Activated CD4-positive, alpha-beta memory T cell treated with anti-CD3 and anti-CD28 coated beads for 36 hours (primary cell): ENCODE data around the gene FBLN5. TPM values are rescaled to one million over a fixed set of nuclear protein-coding genes. Genes with fewer than 3 reads are reported as not detected.
A peak's percentile ranks its signal among the peaks of the same experiment; 100 is the strongest.

Experiments
- CTCF ChIA-PET: fragments of 350-600 bp; sonication (Branson Sonifier 250); formaldehyde crosslinking; loops from one replicate; lab custom pipeline; 2021; ENCODE audit warnings: antibody characterized with exemption, inconsistent platforms; lab: Charles Lee
- POLR2A ChIA-PET: fragments of 350-600 bp; sonication (Branson Sonifier 250); formaldehyde crosslinking; loops from one replicate; lab custom pipeline; 2021; ENCODE audit warnings: antibody characterized with exemption; lab: Charles Lee
- DNase-seq: peaks from one replicate; pipeline ENCODE4 v3.0.0-alpha.2; 2020
- H3K27ac Mint-ChIP-seq: one replicate; pipeline ENCODE4 v1.8.0; 2021; ENCODE audit warnings: mixed read lengths
- H3K27me3 Mint-ChIP-seq: one replicate; pipeline ENCODE4 v1.8.0; 2021; ENCODE audit warnings: mixed read lengths
- H3K36me3 Mint-ChIP-seq: one replicate; pipeline ENCODE4 v1.8.0; 2021; ENCODE audit warnings: mixed read lengths
- H3K4me1 Mint-ChIP-seq: one replicate; pipeline ENCODE4 v1.8.0; 2021; ENCODE audit warnings: low read depth, mixed read lengths
- H3K4me3 Mint-ChIP-seq: one replicate; pipeline ENCODE4 v1.8.0; 2021; ENCODE audit warnings: mild to moderate bottlenecking, mixed read lengths
- H3K9me3 Mint-ChIP-seq: one replicate; pipeline ENCODE4 v1.8.0; 2021; ENCODE audit warnings: mixed read lengths
- intact Hi-C: fragments of 100-400 bp; cut with micrococcal nuclease; formaldehyde crosslinking; loops from one replicate; pipeline ENCODE4 v1.15.1; 2023
- total RNA-seq, 2 experiments: library from RNA; stranded (reverse); gene quantifications; one replicate each; pipeline ENCODE4 v1.2.3, GENCODE V29; 2021

Gene FBLN5, protein sequence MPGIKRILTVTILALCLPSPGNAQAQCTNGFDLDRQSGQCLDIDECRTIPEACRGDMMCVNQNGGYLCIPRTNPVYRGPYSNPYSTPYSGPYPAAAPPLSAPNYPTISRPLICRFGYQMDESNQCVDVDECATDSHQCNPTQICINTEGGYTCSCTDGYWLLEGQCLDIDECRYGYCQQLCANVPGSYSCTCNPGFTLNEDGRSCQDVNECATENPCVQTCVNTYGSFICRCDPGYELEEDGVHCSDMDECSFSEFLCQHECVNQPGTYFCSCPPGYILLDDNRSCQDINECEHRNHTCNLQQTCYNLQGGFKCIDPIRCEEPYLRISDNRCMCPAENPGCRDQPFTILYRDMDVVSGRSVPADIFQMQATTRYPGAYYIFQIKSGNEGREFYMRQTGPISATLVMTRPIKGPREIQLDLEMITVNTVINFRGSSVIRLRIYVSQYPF
- 1 to 10 TPM; 1.9 TPM for total RNA-seq

DNA sequence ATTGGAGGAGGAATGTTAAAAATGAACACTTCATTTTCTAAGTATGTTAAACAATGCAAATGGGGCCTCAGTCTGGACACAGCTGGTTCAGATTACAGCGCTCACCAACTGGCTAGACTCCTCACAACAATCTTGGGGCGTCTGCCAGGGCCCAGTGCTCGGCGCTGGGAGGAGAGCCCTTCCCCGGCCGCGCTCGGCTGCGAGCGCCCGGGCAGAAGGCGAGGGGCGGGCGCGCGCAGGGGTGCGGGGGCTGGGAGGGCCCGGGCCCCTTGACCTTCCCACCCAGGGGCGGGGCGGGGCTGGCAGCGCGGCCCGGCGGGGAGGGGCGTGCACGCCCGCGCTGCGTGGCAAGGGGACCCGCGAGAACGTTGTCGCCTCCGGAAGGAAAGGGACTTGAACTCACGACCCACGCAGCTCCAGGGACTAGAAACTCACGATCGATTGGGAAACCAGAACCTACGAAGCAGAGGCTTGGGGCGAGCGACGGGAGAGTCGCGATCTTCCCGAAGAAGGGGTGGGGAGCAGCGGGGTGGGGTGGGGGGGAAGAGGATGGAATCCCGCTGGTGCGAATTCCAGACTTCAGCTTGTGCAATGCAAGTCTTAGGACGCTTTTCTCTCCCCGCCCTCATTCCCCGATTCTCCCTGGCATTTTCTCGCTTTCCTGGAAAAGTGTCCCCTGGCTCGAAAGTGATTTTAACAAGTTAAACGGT lies at the start of gene FBLN5:
TSS of gene FBLN5 (minus strand) at position 220 of the 710 bp plus-strand sequence. CDS start 465 bp downstream, outside the sequence.
- Mint-ChIP-seq H3K27me3 (peaks cover 27% of the 10 kb centered on the region), H3K9me3 (no peaks in the 10 kb centered on the region), H3K27ac (no peak within 1 kb of the TSS), H3K4me1 (peaks cover 13% of the 10 kb centered on the region), H3K36me3 (no peaks in the 10 kb centered on the region), H3K4me3 (peak within 1 kb of the TSS; percentile 70)
- intact Hi-C loops: loop anchor here (5.0 kb wide), 1 partner anchor 50 kb away; no protein-coding TSS in a partner anchor
- ChIA-PET POLR2A (interaction anchor here (0.5 kb wide), 1 partner anchor 1195 kb away, joined by 5 read pairs; no protein-coding TSS in a partner anchor), CTCF (interaction anchor here (0.9 kb wide), 1 partner anchor 49 kb away, joined by 5 read pairs; no protein-coding TSS in a partner anchor)
- DNase-seq: peak; percentile 46

DNA sequence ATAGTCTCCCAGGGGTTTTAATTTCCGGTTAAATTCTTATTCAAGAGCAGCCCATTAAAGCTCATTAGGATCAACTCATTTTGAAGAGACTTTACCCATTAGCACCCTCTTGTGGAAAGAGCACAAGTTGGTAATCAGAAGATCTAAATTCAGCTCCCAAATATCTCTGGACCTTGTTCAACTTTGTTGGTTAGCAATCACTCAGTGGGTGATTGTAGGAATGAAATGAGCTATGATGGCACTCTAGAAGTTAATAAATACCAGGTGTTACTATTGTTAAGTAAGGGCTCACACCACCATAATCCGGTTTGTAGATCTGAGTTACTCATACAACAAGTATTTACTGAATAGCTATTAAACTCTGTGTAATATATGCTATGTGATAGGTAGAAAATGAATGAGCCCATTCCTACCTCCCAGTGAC lies 49.5 kb upstream of the FBLN5 start:
- DNase-seq: no peak
- Mint-ChIP-seq H3K9me3 (no peaks in the 10 kb centered on the region), H3K27me3 (no peaks in the 10 kb centered on the region), H3K4me3 (no peak overlapping the region), H3K4me1 (peaks cover 42% of the 10 kb centered on the region), H3K27ac (no peak overlapping the region), H3K36me3 (peaks cover 26% of the 10 kb centered on the region)
- intact Hi-C loops: loop anchor here (5.0 kb wide), 1 partner anchor 50 kb away; the partner anchor contains the start of gene FBLN5
- POLR2A ChIA-PET: interaction anchor here (0.9 to 1.3 kb wide), 3 partner anchors 9 to 20 kb away, joined by 3 to 4 read pairs (median 3); no protein-coding TSS in a partner anchor
- CTCF ChIA-PET: interaction anchor here (0.5 to 2.3 kb wide), 49 partner anchors 9 to 1022 kb away, joined by 3 to 17 read pairs (median 4); partner anchors contain the start of genes ATXN3, FBLN5 and PPP4R3A

DNA sequence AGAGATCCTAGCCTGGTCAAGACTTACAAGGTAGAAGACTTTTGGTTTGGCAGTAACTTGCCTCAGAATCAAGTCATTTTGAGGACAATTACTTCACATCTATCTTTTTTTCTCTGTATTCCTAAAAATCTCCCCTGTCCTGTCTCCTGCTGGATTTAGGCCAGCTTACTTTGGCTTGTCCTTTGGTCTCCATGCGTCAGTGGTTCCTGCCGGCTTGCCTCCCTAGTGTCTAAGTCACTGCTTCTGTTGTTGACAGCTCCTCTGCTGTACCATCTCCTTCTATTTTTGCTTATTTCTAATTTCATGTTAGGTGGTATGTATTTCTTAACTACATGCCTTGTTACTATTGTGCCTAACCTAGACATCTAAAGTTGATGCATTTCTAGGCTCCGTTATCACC lies 39.7 kb upstream of the FBLN5 start:
- no peak overlapping the region for H3K27ac Mint-ChIP-seq
- ChIA-PET POLR2A (no interaction called here), CTCF (interaction anchor here (2.3 kb wide), 1 partner anchor 10 kb away, joined by 17 read pairs; no protein-coding TSS in a partner anchor)
- no peak for DNase-seq
- intact Hi-C loops: no loop called here
- no peak overlapping the region for H3K4me3 Mint-ChIP-seq
- peaks cover 48% of the 10 kb centered on the region for H3K36me3 Mint-ChIP-seq
- no peaks in the 10 kb centered on the region for H3K27me3 Mint-ChIP-seq
- H3K9me3 Mint-ChIP-seq: no peaks in the 10 kb centered on the region
- peaks cover 10% of the 10 kb centered on the region for H3K4me1 Mint-ChIP-seq

DNA sequence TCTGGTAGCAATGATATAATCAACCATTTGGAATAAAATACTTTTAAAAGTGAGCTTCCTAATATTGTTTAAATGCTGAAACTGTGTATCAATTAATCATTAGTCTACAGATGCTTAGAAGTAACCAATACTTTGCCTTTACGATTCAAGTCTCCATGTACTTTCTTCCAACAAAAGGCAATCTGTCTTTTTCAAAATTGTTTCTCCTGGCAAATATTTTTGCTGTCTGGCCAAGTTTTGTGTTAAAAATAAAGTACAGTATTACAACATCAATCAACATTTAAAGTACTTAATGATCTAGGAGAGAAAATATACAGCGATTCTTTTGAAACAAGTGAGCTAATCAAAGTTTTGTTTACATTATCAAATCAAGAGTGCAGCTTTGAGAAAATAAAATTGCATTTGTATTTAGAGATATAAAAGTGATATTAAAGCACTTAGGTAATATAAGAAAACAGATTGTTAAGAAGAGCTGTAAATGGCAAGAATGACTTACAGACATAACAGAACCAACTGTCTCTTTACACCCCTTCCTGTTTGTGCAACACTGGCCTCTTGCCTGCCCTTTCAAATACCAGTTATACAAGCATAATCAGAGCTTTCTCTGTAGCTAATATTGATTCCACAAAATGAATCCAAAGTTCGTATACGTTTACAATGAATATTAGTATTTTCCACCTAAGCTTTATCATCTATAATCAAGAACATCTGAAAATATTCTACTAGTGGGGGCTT lies 38.2 kb upstream of the FBLN5 start:
- no peaks in the 10 kb centered on the region for H3K27me3 Mint-ChIP-seq
- CTCF ChIA-PET: interaction anchor here (0.7 to 2.3 kb wide), 3 partner anchors 11 to 97 kb away, joined by 3 to 17 read pairs (median 4); no protein-coding TSS in a partner anchor
- no peak overlapping the region for H3K27ac Mint-ChIP-seq
- intact Hi-C loops: no loop called here
- no peak for DNase-seq
- POLR2A ChIA-PET: no interaction called here
- H3K4me3 Mint-ChIP-seq: no peak overlapping the region
- H3K36me3 Mint-ChIP-seq: peaks cover 46% of the 10 kb centered on the region
- H3K4me1 Mint-ChIP-seq: peaks cover 10% of the 10 kb centered on the region
- no peaks in the 10 kb centered on the region for H3K9me3 Mint-ChIP-seq

DNA sequence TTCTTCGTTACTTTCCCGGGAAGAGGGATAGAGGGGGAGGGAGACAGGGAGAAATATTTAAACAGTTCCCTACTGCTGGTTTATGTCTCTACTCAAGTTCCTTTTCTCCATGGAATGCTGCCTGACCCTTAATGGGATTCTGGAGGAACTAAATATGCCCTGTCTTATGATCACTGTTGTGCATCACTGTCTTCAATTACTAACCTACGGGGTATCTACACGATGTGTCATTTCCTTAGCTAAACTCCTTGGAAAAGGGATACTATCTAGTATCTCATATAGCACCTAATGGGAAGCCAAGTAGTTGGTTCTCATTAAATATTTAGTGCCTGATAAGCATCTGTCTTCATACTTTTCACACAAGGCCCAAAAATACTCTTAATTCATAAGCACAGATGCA lies 37.5 kb upstream of the FBLN5 start:
- Mint-ChIP-seq H3K9me3 (no peaks in the 10 kb centered on the region), H3K4me1 (peaks cover 16% of the 10 kb centered on the region), H3K36me3 (peaks cover 46% of the 10 kb centered on the region), H3K4me3 (no peak overlapping the region), H3K27ac (no peak overlapping the region), H3K27me3 (no peaks in the 10 kb centered on the region)
- intact Hi-C loops: no loop called here
- CTCF ChIA-PET: interaction anchor here (0.7 to 2.3 kb wide), 3 partner anchors 12 to 96 kb away, joined by 3 to 17 read pairs (median 4); no protein-coding TSS in a partner anchor
- POLR2A ChIA-PET: no interaction called here
- DNase-seq: no peak

DNA sequence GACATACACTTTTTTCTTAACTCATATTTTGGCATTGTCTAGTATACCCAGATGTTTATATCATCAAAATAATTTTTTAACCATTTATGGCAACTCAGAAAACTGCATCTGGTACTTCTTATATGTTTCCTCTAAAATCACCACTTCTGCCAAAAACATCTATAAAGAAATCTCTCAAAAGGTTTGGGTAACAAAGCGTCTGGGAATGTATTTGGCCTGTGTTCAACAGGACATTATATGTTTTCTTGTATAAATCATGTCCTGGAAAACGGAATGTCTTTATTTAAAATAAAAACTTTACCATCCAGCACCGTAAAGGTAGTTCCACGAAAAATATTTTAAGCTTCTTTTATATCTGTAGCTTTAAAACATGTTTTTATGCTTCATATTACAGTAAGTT lies 36.1 kb upstream of the FBLN5 start:
- Mint-ChIP-seq H3K27me3 (no peaks in the 10 kb centered on the region), H3K36me3 (peaks cover 41% of the 10 kb centered on the region), H3K4me1 (peaks cover 22% of the 10 kb centered on the region), H3K9me3 (no peaks in the 10 kb centered on the region), H3K4me3 (no peak overlapping the region), H3K27ac (no peak overlapping the region)
- POLR2A ChIA-PET: no interaction called here
- DNase-seq: no peak
- CTCF ChIA-PET: interaction anchor here (1.0 kb wide), 1 partner anchor 13 kb away, joined by 3 read pairs; no protein-coding TSS in a partner anchor
- intact Hi-C loops: loop anchor here (5.0 kb wide), 1 partner anchor 111 kb away; no protein-coding TSS in a partner anchor

DNA sequence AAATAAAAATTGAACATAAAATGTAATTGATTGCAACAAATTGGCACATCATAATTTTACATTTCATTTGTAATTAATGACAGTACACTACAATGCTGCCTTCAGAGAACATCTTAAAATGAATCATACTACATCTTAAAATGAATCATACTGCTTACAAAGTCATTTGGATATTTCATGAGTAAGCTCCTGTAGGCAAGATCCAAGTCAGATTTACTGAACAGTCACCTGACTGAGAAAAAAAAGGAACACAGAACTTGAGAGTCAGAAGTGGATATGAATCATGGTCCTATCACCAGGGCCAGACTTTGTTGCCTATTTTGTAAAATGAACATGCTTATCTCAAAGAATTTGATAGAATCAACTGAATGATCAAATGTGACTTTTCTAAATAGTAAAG lies 32.7 kb upstream of the FBLN5 start:
- Mint-ChIP-seq H3K4me3 (no peak overlapping the region), H3K27me3 (no peaks in the 10 kb centered on the region), H3K27ac (no peak overlapping the region), H3K4me1 (peaks cover 42% of the 10 kb centered on the region), H3K36me3 (peaks cover 28% of the 10 kb centered on the region), H3K9me3 (no peaks in the 10 kb centered on the region)
- ChIA-PET POLR2A (interaction anchor here (0.6 to 1.0 kb wide), 3 partner anchors 13 to 18 kb away, joined by 3 to 5 read pairs (median 3); no protein-coding TSS in a partner anchor), CTCF (interaction anchor here (2.5 kb wide), 1 partner anchor 17 kb away, joined by 9 read pairs; no protein-coding TSS in a partner anchor)
- intact Hi-C loops: loop anchor here (1.0 to 5.0 kb wide), 3 partner anchors 13 to 108 kb away; no protein-coding TSS in a partner anchor
- DNase-seq: no peak

DNA sequence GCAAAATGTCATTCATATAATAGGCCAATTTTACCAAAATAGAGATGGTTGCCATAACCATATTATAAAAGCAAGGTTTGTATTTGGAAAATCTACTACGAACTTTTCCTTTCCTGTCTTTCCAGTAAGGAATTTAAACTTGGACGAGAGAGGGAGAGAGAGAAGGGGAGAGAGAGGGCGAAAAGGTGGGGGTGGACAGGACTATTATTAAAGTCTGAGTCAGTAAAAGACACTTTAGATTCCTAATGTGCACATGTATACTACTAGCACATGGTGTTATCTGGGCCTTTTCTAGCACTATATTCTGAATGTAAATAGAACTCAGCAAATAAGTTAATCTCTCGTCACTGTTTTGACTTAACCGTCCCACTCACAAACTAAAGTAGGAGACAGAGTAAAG lies 30.4 kb upstream of the FBLN5 start:
- no peaks in the 10 kb centered on the region for H3K9me3 Mint-ChIP-seq
- no peaks in the 10 kb centered on the region for H3K27me3 Mint-ChIP-seq
- H3K4me3 Mint-ChIP-seq: no peak overlapping the region
- H3K27ac Mint-ChIP-seq: no peak overlapping the region
- intact Hi-C loops: no loop called here
- ChIA-PET POLR2A (no interaction called here), CTCF (no interaction called here)
- H3K4me1 Mint-ChIP-seq: peaks cover 41% of the 10 kb centered on the region
- H3K36me3 Mint-ChIP-seq: peaks cover 21% of the 10 kb centered on the region
- DNase-seq: no peak

DNA sequence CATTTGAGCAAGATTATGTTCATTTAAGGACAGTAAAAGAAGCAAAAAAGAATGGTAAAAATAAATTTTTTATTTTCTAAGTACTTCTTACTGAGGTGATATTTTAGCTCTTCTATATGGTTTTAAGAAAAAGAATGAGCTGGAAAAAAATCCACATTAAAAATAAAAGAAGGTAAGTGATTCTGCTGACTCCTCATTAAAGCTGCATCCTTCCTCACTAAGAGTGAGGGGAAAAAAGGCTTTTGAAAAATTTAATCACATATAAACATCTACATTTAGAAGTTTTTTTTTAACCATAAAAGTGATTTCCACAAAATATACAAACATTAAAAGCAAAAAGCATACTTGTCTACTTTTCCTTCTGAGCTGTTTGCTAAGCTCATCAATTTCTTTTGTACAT lies 28.3 kb upstream of the FBLN5 start:
- Mint-ChIP-seq H3K27ac (no peak overlapping the region), H3K9me3 (no peaks in the 10 kb centered on the region), H3K36me3 (peaks cover 21% of the 10 kb centered on the region), H3K27me3 (no peaks in the 10 kb centered on the region), H3K4me3 (no peak overlapping the region), H3K4me1 (peaks cover 37% of the 10 kb centered on the region)
- no peak for DNase-seq
- intact Hi-C loops: no loop called here
- ChIA-PET CTCF (interaction anchor here (1.5 to 2.4 kb wide), 3 partner anchors 21 to 65 kb away, joined by 4 to 13 read pairs (median 4); no protein-coding TSS in a partner anchor), POLR2A (interaction anchor here (1.3 kb wide), 1 partner anchor 12 kb away, joined by 3 read pairs; no protein-coding TSS in a partner anchor)

DNA sequence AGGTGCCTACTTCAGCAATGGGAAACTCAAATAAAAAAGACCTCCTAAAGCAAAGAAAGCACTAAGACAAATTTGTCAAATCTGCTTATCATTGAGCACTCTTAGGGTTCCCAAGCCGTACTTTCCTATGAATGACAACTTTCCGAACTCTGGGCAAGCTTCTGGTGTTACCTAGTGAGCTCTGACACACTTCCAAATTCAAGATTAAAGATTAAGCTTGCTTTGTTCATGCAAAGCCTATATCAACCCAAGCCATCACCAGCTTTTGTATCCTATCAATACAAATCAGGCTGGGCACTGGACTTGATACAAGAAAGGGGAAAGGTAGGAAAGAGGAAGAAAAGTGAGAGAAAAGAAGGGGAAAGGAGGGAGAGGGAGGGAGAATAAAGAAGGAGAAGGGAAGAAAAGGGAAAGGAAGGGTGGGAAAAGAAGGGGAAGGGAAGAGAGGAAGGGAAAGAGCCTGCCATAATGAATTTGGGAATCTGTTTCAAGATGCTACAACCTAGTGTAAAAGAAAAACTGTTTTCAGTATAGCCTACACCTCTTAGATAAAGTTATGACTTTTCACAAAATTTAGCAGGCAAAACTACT lies 23.8 kb upstream of the FBLN5 start:
- intact Hi-C loops: no loop called here
- no peak for DNase-seq
- no peak overlapping the region for H3K27ac Mint-ChIP-seq
- no peaks in the 10 kb centered on the region for H3K9me3 Mint-ChIP-seq
- no peaks in the 10 kb centered on the region for H3K27me3 Mint-ChIP-seq
- CTCF ChIA-PET: interaction anchor here (0.8 kb wide), 1 partner anchor 25 kb away, joined by 3 read pairs; no protein-coding TSS in a partner anchor
- POLR2A ChIA-PET: no interaction called here
- H3K36me3 Mint-ChIP-seq: peaks cover 24% of the 10 kb centered on the region
- H3K4me3 Mint-ChIP-seq: no peak overlapping the region
- H3K4me1 Mint-ChIP-seq: peaks cover 19% of the 10 kb centered on the region

DNA sequence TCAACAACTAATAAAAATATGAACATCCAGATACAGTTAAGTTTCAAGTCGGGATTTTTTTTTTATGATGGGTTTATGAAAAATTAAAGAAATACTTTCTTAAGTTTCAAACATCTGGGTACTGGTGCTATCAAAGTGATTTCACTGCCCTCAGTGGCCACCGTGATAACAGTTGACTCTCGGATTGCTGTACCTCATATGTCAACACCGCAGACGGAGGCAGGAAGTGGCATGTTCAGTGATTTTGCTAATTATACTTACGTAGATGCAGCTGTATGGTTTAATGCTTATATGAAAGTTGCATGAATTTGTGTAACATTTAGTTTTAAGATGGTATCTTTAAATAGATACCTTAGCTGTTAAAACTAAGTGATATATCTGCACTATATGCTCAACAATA lies 20.8 kb upstream of the FBLN5 start:
- DNase-seq: peak; percentile 58
- ChIA-PET POLR2A (no interaction called here), CTCF (no interaction called here)
- peaks cover 16% of the 10 kb centered on the region for H3K4me1 Mint-ChIP-seq
- no peaks in the 10 kb centered on the region for H3K9me3 Mint-ChIP-seq
- H3K27me3 Mint-ChIP-seq: no peaks in the 10 kb centered on the region
- H3K4me3 Mint-ChIP-seq: no peak overlapping the region
- peaks cover 17% of the 10 kb centered on the region for H3K36me3 Mint-ChIP-seq
- no peak overlapping the region for H3K27ac Mint-ChIP-seq
- intact Hi-C loops: no loop called here
